Measurements from ENCODE around the gene NDUFAF2.
A peak's percentile ranks its signal among the peaks of the same experiment; 100 is the strongest.

Gene NDUFAF2

DNA sequence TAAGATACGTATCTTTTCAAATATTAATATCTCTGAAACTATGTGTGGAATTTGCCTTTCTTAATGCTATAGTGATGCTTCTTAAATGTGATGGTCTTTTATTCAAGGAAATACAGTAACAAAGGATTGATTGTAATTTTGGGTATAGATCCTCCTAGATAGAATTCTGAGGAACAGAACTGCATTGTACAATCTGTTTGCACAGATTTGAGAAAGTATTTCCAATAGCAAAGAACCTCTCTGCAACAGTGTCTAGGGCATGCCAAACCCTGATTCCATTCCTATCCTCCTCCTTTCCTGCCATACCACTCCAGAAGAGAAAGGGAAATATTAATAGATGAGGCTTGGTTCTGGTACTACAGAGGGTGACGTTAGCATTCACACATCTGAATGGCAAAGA is 206.9 kb downstream of the NDUFAF2 start:
- Mint-ChIP-seq H3K27me3 (no peaks in the 10 kb centered on the region), H3K36me3 (peaks cover 36% of the 10 kb centered on the region), H3K4me1 (no peaks in the 10 kb centered on the region), H3K9me3 (peaks cover 16% of the 10 kb centered on the region), H3K27ac (no peak overlapping the region), H3K4me3 (no peak overlapping the region)

GRCh38 chr5:61159070-61159469 is 214.1 kb downstream of the NDUFAF2 start:
- Mint-ChIP-seq H3K9me3 (peaks cover 10% of the 10 kb centered on the region), H3K4me1 (peaks cover 40% of the 10 kb centered on the region), H3K36me3 (peaks cover 47% of the 10 kb centered on the region), H3K27me3 (no peaks in the 10 kb centered on the region), H3K27ac (no peak overlapping the region), H3K4me3 (no peak overlapping the region)

DNA sequence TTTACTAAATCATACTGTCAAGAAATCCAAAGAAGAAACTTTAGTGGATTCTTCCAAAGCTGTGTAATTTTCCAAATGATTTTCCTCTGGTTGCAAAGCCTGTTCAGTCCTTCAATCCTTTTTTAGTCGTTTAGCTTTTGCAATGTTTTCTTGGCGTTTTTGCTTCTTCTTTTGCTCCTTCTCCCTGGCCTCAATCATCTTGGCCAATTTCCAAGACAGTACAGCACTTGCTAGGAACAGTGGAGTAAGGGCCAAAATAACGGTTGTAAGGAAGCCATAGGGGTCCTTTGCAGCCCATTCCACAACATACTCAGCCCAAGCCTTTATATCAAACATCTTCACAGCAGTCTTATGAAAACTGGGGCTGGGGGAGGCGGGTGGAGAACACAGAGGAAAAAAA is 214.8 kb downstream of the NDUFAF2 start:
- H3K27ac Mint-ChIP-seq = no peak overlapping the region

DNA sequence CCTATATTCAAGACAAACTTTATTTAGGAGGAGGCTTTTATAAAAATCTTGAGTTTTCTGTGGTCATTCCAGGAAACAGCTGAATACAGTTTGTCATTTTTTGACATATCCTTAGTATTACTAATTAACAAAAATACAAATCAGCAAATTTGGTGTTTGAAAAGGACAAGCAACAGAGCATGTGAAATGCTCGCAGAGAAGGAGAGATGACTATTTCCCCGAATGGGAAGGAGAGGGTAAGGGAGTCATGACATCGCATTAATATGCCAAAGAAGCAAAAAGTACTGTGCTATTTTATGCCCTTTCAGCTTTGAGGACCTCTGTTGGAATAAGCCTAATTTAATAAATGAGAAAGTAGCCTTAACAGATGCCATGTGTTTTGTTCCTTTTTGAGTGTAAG is 215.5 kb downstream of the NDUFAF2 start:
- peak overlapping the region; percentile 21 for H3K27ac Mint-ChIP-seq
- H3K27me3 Mint-ChIP-seq = no peaks in the 10 kb centered on the region
- peak overlapping the region; percentile 64 for H3K4me3 Mint-ChIP-seq
- H3K9me3 Mint-ChIP-seq = peaks cover 10% of the 10 kb centered on the region
- H3K36me3 Mint-ChIP-seq = peaks cover 36% of the 10 kb centered on the region
- H3K4me1 Mint-ChIP-seq = peaks cover 43% of the 10 kb centered on the region

More for the DNA sequence above, 214.8 kb downstream of the NDUFAF2 start:
- Mint-ChIP-seq H3K4me3 (peak overlapping the region; percentile 64), H3K27me3 (no peaks in the 10 kb centered on the region), H3K9me3 (peaks cover 10% of the 10 kb centered on the region), H3K36me3 (peaks cover 41% of the 10 kb centered on the region), H3K4me1 (peaks cover 43% of the 10 kb centered on the region)

GRCh38 chr5:61162010-61162831 is 217.2 kb downstream of the NDUFAF2 start, which contains the start of gene SMIM15:
SMIM15 (minus strand) TSS chr5:61162468; CDS start chr5:61160171, 2,297 bp downstream.
- Mint-ChIP-seq H3K4me1 (peaks cover 43% of the 10 kb centered on the region), H3K36me3 (peaks cover 30% of the 10 kb centered on the region), H3K27me3 (no peaks in the 10 kb centered on the region)

GRCh38 chr5:61162832-61163567 is 218.0 kb downstream of the NDUFAF2 start:
- peak overlapping the region; percentile 98 for H3K4me3 Mint-ChIP-seq
- peaks cover 43% of the 10 kb centered on the region for H3K4me1 Mint-ChIP-seq
- H3K36me3 Mint-ChIP-seq = peaks cover 27% of the 10 kb centered on the region

More at GRCh38 chr5:61162010-61162831, 217.2 kb downstream of the NDUFAF2 start, which contains the start of gene SMIM15:
- Mint-ChIP-seq H3K9me3 (peaks cover 10% of the 10 kb centered on the region), H3K4me3 (peak within 1 kb of the TSS; percentile 98), H3K27ac (peak within 1 kb of the TSS; percentile 99)

GRCh38 chr5:61163905-61164304 is 218.9 kb downstream of the NDUFAF2 start:
- no peaks in the 10 kb centered on the region for H3K27me3 Mint-ChIP-seq
- no peak overlapping the region for H3K27ac Mint-ChIP-seq
- H3K9me3 Mint-ChIP-seq = peaks cover 10% of the 10 kb centered on the region
- no peak overlapping the region for H3K4me3 Mint-ChIP-seq
- peaks cover 22% of the 10 kb centered on the region for H3K36me3 Mint-ChIP-seq
- peaks cover 41% of the 10 kb centered on the region for H3K4me1 Mint-ChIP-seq

More at GRCh38 chr5:61162832-61163567, 218.0 kb downstream of the NDUFAF2 start:
- Mint-ChIP-seq H3K27me3 (no peaks in the 10 kb centered on the region), H3K27ac (peak overlapping the region; percentile 99), H3K9me3 (peaks cover 10% of the 10 kb centered on the region)

DNA sequence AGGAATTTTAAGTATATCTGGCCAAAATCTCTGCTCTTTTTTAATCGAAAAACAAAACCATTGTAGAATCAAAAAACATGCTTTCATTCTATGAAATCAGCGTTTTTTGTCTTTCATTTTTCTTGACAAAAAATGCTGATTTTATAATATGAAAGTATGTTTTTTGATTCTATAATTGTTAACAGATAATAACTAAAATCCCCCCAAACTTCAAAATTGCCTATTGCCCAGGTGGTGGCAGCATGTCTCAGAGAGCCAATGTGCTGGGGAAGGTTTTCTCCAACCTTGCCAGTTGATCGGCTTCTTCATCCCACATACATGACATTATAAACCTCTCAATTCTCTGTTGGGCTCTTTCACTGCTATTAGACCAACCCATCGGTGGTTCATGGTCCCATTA is 222.4 kb downstream of the NDUFAF2 start:
- no peaks in the 10 kb centered on the region for H3K36me3 Mint-ChIP-seq
- H3K27ac Mint-ChIP-seq = no peak overlapping the region
- peaks cover 13% of the 10 kb centered on the region for H3K4me1 Mint-ChIP-seq
- peaks cover 10% of the 10 kb centered on the region for H3K9me3 Mint-ChIP-seq
- no peaks in the 10 kb centered on the region for H3K27me3 Mint-ChIP-seq
- no peak overlapping the region for H3K4me3 Mint-ChIP-seq

GRCh38 chr5:61168951-61169350 is 223.9 kb downstream of the NDUFAF2 start:
- no peaks in the 10 kb centered on the region for H3K9me3 Mint-ChIP-seq
- no peaks in the 10 kb centered on the region for H3K36me3 Mint-ChIP-seq
- H3K27ac Mint-ChIP-seq = no peak overlapping the region
- no peaks in the 10 kb centered on the region for H3K27me3 Mint-ChIP-seq
- H3K4me3 Mint-ChIP-seq = no peak overlapping the region
- H3K4me1 Mint-ChIP-seq = peaks cover 3% of the 10 kb centered on the region

GRCh38 chr5:61171479-61171878 is 226.5 kb downstream of the NDUFAF2 start:
- no peak overlapping the region for H3K27ac Mint-ChIP-seq
- H3K4me1 Mint-ChIP-seq = no peaks in the 10 kb centered on the region

GRCh38 chr5:61176631-61177030 is 231.6 kb downstream of the NDUFAF2 start:
- Mint-ChIP-seq H3K36me3 (no peaks in the 10 kb centered on the region), H3K27ac (no peak overlapping the region), H3K4me3 (no peak overlapping the region), H3K9me3 (no peaks in the 10 kb centered on the region), H3K27me3 (peaks cover 6% of the 10 kb centered on the region), H3K4me1 (peaks cover 7% of the 10 kb centered on the region)

More at GRCh38 chr5:61171479-61171878, 226.5 kb downstream of the NDUFAF2 start:
- no peaks in the 10 kb centered on the region for H3K27me3 Mint-ChIP-seq
- no peaks in the 10 kb centered on the region for H3K9me3 Mint-ChIP-seq
- no peaks in the 10 kb centered on the region for H3K36me3 Mint-ChIP-seq
- no peak overlapping the region for H3K4me3 Mint-ChIP-seq

DNA sequence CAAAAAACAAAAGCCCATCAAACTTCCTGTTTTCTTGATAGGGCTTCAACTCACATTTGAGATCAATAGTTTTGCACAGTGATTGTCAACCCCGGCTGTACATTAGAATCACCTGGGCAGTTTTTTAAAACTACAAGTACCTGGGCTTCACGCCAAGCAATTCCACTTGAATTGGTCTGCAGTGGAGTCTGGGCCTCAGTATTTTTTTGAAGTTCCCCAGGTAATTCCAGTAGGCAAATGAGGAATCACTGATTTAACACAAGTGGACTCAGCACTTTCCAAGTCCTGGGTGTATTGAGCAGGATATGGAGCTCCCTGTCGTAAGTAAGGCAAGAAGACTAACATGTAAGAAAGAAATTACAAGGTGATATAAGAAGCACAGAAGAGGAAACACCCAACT is 232.1 kb downstream of the NDUFAF2 start:
- H3K4me1 Mint-ChIP-seq = peaks cover 7% of the 10 kb centered on the region
- H3K36me3 Mint-ChIP-seq = no peaks in the 10 kb centered on the region
- H3K27ac Mint-ChIP-seq = no peak overlapping the region
- H3K27me3 Mint-ChIP-seq = peaks cover 6% of the 10 kb centered on the region
- no peak overlapping the region for H3K4me3 Mint-ChIP-seq
- no peaks in the 10 kb centered on the region for H3K9me3 Mint-ChIP-seq

DNA sequence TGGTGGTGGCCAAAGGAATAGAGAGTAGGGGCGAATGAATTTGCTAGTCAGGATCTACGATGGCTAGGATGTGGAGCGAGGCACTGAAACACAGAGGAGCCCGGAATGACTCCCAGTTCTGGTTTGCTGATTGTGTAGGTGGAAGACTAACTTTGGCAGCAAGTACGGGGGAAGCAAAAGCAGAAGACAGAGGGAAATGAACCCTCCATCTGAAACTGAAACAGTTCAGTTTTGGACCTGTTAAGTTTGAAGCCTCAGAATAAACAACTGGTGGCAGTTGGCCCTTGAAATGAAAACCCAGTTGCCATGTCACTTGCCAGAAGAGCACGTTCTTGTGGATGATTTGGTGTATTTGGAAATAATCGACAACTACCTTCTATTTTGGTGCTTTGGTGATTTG is 232.7 kb downstream of the NDUFAF2 start:
- H3K4me1 Mint-ChIP-seq = peaks cover 7% of the 10 kb centered on the region
- no peaks in the 10 kb centered on the region for H3K36me3 Mint-ChIP-seq
- H3K27ac Mint-ChIP-seq = no peak overlapping the region
- H3K4me3 Mint-ChIP-seq = no peak overlapping the region
- no peaks in the 10 kb centered on the region for H3K9me3 Mint-ChIP-seq
- H3K27me3 Mint-ChIP-seq = peaks cover 6% of the 10 kb centered on the region

- Mint-ChIP-seq H3K4me1 (peaks cover 7% of the 10 kb centered on the region), H3K4me3 (no peak overlapping the region), H3K27ac (peak overlapping the region; percentile 44), H3K9me3 (no peaks in the 10 kb centered on the region), H3K27me3 (peaks cover 6% of the 10 kb centered on the region), H3K36me3 (no peaks in the 10 kb centered on the region)
These were observed 233.7 kb downstream of the NDUFAF2 start for GRCh38 chr5:61178702-61179101.

GRCh38 chr5:61180886-61181285 is 235.9 kb downstream of the NDUFAF2 start:
- H3K9me3 Mint-ChIP-seq = no peaks in the 10 kb centered on the region
- H3K27me3 Mint-ChIP-seq = peaks cover 6% of the 10 kb centered on the region
- no peak overlapping the region for H3K4me3 Mint-ChIP-seq
- peaks cover 7% of the 10 kb centered on the region for H3K4me1 Mint-ChIP-seq
- H3K36me3 Mint-ChIP-seq = no peaks in the 10 kb centered on the region
- no peak overlapping the region for H3K27ac Mint-ChIP-seq

DNA sequence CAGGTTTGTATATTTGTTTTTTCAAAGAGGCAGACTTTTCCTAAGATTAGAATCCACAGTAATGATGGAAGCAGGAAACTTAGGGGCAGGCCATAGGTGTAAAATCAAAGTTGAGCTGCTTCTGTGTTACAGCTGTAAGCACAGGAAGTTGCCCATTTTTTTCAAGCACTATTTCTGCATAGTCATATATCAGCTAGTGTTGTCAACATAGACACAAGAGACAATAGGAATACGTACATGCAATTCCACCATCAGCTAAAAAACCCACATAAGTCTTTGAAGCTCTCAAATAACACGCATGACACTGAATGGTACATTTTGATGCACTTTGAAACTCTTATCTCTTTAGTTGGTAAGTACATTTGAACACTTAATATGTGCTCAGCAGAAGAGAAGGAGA is 237.4 kb downstream of the NDUFAF2 start:
- no peak overlapping the region for H3K27ac Mint-ChIP-seq
- H3K4me1 Mint-ChIP-seq = peaks cover 7% of the 10 kb centered on the region
- H3K27me3 Mint-ChIP-seq = peaks cover 10% of the 10 kb centered on the region
- no peak overlapping the region for H3K4me3 Mint-ChIP-seq
- H3K9me3 Mint-ChIP-seq = no peaks in the 10 kb centered on the region
- H3K36me3 Mint-ChIP-seq = no peaks in the 10 kb centered on the region

Measured in activated naive CD4-positive, alpha-beta T cell treated with anti-CD3 and anti-CD28 coated beads, Interleukin-2, amount 50 U/mL, for 24 hours (primary cell).